Endothelial cell of umbilical vein (primary cell): ENCODE results near the gene FSTL4. TPM values are rescaled to one million over a fixed set of nuclear protein-coding genes. Genes with fewer than 3 reads are reported as not detected.

Experiments
- BruUV-seq: library from RNA; stranded (reverse); fragments of 400-500 nt; replicated peaks from 2 replicates; lab custom pipeline; 2021; lab: Mats Ljungman, UMichigan
- CTCF ChIA-PET: fragments of 300-600, 350-600 bp; sonication (Branson Sonifier 250); formaldehyde crosslinking; loops from one replicate; lab custom pipeline; 2021; ENCODE audit warnings: antibody characterized with exemption, inconsistent platforms; lab: Charles Lee
- POLR2A ChIA-PET: fragments of 300-600, 350-600 bp; sonication (Branson Sonifier 250); formaldehyde crosslinking; loops from one replicate; lab custom pipeline; 2021; ENCODE audit warnings: antibody characterized with exemption, inconsistent platforms; lab: Charles Lee
- DNase-seq: peaks from one replicate; pipeline ENCODE4 v3.0.0-alpha.2; 2011; ENCODE audit warnings: low read depth, low spot score
- FAIRE-seq: peaks from 2 replicates; lab custom pipeline; 2011; peaks lifted over from hg19 to GRCh38; lab: Jason Lieb, UNC
- H2AFZ ChIP-seq: 2 replicates; pipeline ENCODE4 v1.6.0; 2012; ENCODE audit warnings: low read depth, low read length, control low read depth, inconsistent platforms
- H3K27ac ChIP-seq: 2 replicates; pipeline ENCODE4 v1.5.1; 2011; ENCODE audit warnings: low read depth, mild to moderate bottlenecking, control low read depth, low read length, moderate library complexity; ENCODE audit not compliant: insufficient read depth
- H3K27me3 ChIP-seq, 2 experiments: 2 replicates each; pipeline versions ENCODE4 v1.6.0 to v1.6.1; 2011; ENCODE audit warnings: low read length in 2 of 2, mixed read lengths in 1 of 2; ENCODE audit not compliant: control insufficient read depth in 2 of 2, insufficient read depth in 2 of 2
- H3K36me3 ChIP-seq, 2 experiments: 2 replicates in 1 of 2; 3 replicates in 1 of 2; pipeline ENCODE4 v1.5.1; 2011; ENCODE audit warnings: low read length in 2 of 2, mild to moderate bottlenecking in 1 of 2, moderate library complexity in 1 of 2; ENCODE audit not compliant: control insufficient read depth in 2 of 2, insufficient read depth in 2 of 2; ENCODE audit errors: extremely low read depth in 1 of 2
- H3K4me1 ChIP-seq: 3 replicates; pipeline ENCODE4 v1.5.1; 2011; ENCODE audit warnings: mild to moderate bottlenecking, low read length; ENCODE audit not compliant: control insufficient read depth, insufficient read depth; ENCODE audit errors: extremely low read depth
- H3K4me2 ChIP-seq: 2 replicates; pipeline ENCODE4 v1.6.1; 2011; ENCODE audit warnings: low read length, control low read depth, mixed read lengths; ENCODE audit not compliant: insufficient read depth
- H3K4me3 ChIP-seq, 3 experiments: fragments of 200-600 bp in 1 of 3; sonication (generic), shearing (Covaris generic) in 1 of 3; replicated peaks in 1 of 3; 2 replicates each; pipeline ENCODE4 v1.5.1; 2011 to 2016; ENCODE audit warnings: control low read depth in 3 of 3, low read length in 3 of 3, mild to moderate bottlenecking in 2 of 3, inconsistent platforms in 1 of 3, low read depth in 1 of 3, moderate library complexity in 1 of 3; ENCODE audit not compliant: insufficient read depth in 1 of 3
- H3K79me2 ChIP-seq: 2 replicates; pipeline ENCODE4 v1.6.0; 2012; ENCODE audit warnings: low read length, inconsistent platforms; ENCODE audit not compliant: control insufficient read depth, insufficient read depth
- H3K9ac ChIP-seq: replicated peaks from 2 replicates; pipeline ENCODE3; 2011; ENCODE audit warnings: low read length, control low read depth; ENCODE audit not compliant: insufficient read depth; ENCODE audit errors: extremely low read depth
- H3K9me1 ChIP-seq: replicated peaks from 3 replicates; pipeline ENCODE4 v1.6.0; 2011; ENCODE audit warnings: mild to moderate bottlenecking, low read length; ENCODE audit not compliant: control insufficient read depth, insufficient read depth; ENCODE audit errors: extremely low read depth
- H3K9me3 ChIP-seq: replicated peaks from 2 replicates; pipeline ENCODE4 v1.5.1; 2012; ENCODE audit warnings: low read length, inconsistent platforms; ENCODE audit not compliant: control insufficient read depth, insufficient read depth
- H4K20me1 ChIP-seq: replicated peaks from 2 replicates; pipeline ENCODE3; 2011; ENCODE audit warnings: mild to moderate bottlenecking, low read length; ENCODE audit not compliant: control insufficient read depth, insufficient read depth; ENCODE audit errors: extremely low read depth
- CTCF ChIP-seq, 2 donors: IDR thresholded peaks; 1 replicate in 1 of 2; 2 replicates in 1 of 2; pipeline ENCODE4 v1.5.1; 2011; ENCODE audit warnings: low read length in 2 of 2, mild to moderate bottlenecking in 2 of 2, moderate library complexity in 2 of 2, control low read depth in 1 of 2, inconsistent platforms in 1 of 2, low read depth in 1 of 2; ENCODE audit not compliant: insufficient read depth in 1 of 2; ENCODE audit errors: extremely low read depth in 1 of 2
- EZH2 ChIP-seq: IDR thresholded peaks from 2 replicates; pipeline ENCODE4 v1.6.1; 2012; ENCODE audit warnings: borderline replicate concordance, low read depth, mild to moderate bottlenecking, moderate library complexity, low read length, inconsistent platforms; ENCODE audit not compliant: severe bottlenecking
- FOS ChIP-seq: IDR thresholded peaks from 2 replicates; pipeline ENCODE4 v1.6.1; 2011; ENCODE audit warnings: mild to moderate bottlenecking, low read length, moderate library complexity, borderline replicate concordance; ENCODE audit not compliant: insufficient read depth
- GATA2 ChIP-seq: IDR thresholded peaks from 2 replicates; pipeline ENCODE4 v1.7.0; 2011; ENCODE audit warnings: low read depth, mild to moderate bottlenecking, moderate library complexity, mixed read lengths, low read length; ENCODE audit not compliant: insufficient read length, insufficient read depth
- JUN ChIP-seq: IDR thresholded peaks from 2 replicates; pipeline ENCODE4 v1.6.1; 2011; ENCODE audit warnings: borderline replicate concordance, low read depth; ENCODE audit not compliant: insufficient read length, insufficient read depth
- MAX ChIP-seq: IDR thresholded peaks from 2 replicates; pipeline ENCODE4 v1.6.1; 2011; ENCODE audit not compliant: insufficient read depth, insufficient read length
- MYC ChIP-seq: IDR thresholded peaks from one replicate; pipeline ENCODE4 v1.6.1; 2011; ENCODE audit warnings: mild to moderate bottlenecking, low read depth, low read length
- POLR2A ChIP-seq: IDR thresholded peaks from 2 replicates; pipeline ENCODE4 v1.6.1; 2012; ENCODE audit warnings: low read depth, mild to moderate bottlenecking, control low read depth, low read length
- POLR2AphosphoS5 ChIP-seq: IDR thresholded peaks from 2 replicates; pipeline ENCODE4 v1.6.1; 2012; ENCODE audit warnings: low read depth, mild to moderate bottlenecking, control low read depth, low read length, moderate library complexity; ENCODE audit not compliant: insufficient read depth
- dilution Hi-C: fragments of 300-500 bp; cut with MboI; formaldehyde crosslinking; loops from one replicate; pipeline ENCODE4 v1.15.0; 2019; ENCODE audit warnings: low sequenced_read_pairs; ENCODE audit not compliant: extremely low pct_ligation_motif_present
- intact Hi-C: fragments of 100-400 bp; cut with micrococcal nuclease; formaldehyde crosslinking; loops from one replicate; pipeline ENCODE4 v1.10.0; 2022
- polyA plus RNA-seq, 4 experiments: library from polyadenylated mRNA; depleted of rRNA in 3 of 4; stranded (reverse) in 3 of 4; unstranded in 1 of 4; fragments of >200 nt; gene quantifications; 2 replicates each; pipeline versions ENCODE4 v1.2.1 to v1.2.3, GENCODE V29; 2011 to 2012; ENCODE audit warnings: missing spikeins in 1 of 4
- total RNA-seq: library from RNA; stranded (reverse); gene quantifications from 2 replicates; pipeline ENCODE4 v1.2.3, GENCODE V29; 2021

The FSTL4 gene
- total and polyA plus RNA-seq, 2 donors (not counting 3 experiments of a cell fraction or from before 2014, with no cell fraction given), result 0.18 TPM; not detected in 1

GRCh38 chr5:133440467-133441115 is 171.8 kb downstream of the FSTL4 start:
- Histone ChIP-seq H2AFZ (no peak overlapping the region), H3K27ac (no peak overlapping the region), H3K9ac (no peak overlapping the region), H3K9me1 (no peaks in the 10 kb centered on the region), H3K4me2 (no peak overlapping the region), H3K4me1 (no peaks in the 10 kb centered on the region), H3K79me2 (no peaks in the 10 kb centered on the region), H3K36me3 (no peaks in the 10 kb centered on the region), H3K27me3 (peaks cover 7 to 8% of the 10 kb centered on the region in 2 experiments), H3K9me3 (no peaks in the 10 kb centered on the region), H3K4me3 (no peak overlapping the region), H4K20me1 (no peaks in the 10 kb centered on the region)
- dilution Hi-C loops, result no loop called here
- DNase-seq (no peak), FAIRE-seq (no peak)
- BruUV-seq, result no TSS peak
- intact Hi-C loops, result no loop called here
- ChIA-PET CTCF (interaction anchor here (1.2 kb wide), 2 partner anchors 19 to 44 kb away, joined by 3 read pairs; no protein-coding TSS in a partner anchor), POLR2A (no interaction called here)
- TF ChIP-seq FOS, result no peak
- no peak for TF ChIP-seq EZH2
- TF ChIP-seq POLR2AphosphoS5, result no peak
- TF ChIP-seq GATA2, result no peak
- no peak for TF ChIP-seq MAX
- TF ChIP-seq JUN, result no peak
- no peak for TF ChIP-seq MYC
- TF ChIP-seq CTCF (IDR thresholded peaks at IDR 0.05; ENCODE audit: extremely low read depth in 1 of 2, insufficient read depth in 1 of 2, low read depth in 1 of 2, low read length in 2 of 2), result no peak
- no peak for TF ChIP-seq POLR2A
